HG02973 (cell line): ENCODE measurements around the gene CYFIP2.

Source experiments
- ATAC-seq: cut with Tn5 transposase; IDR thresholded peaks from one replicate; pipeline ENCODE4 v1.9.1; 2021; ENCODE audit warnings: moderate library complexity; ENCODE audit not compliant: unreplicated experiment

Gene CYFIP2

DNA sequence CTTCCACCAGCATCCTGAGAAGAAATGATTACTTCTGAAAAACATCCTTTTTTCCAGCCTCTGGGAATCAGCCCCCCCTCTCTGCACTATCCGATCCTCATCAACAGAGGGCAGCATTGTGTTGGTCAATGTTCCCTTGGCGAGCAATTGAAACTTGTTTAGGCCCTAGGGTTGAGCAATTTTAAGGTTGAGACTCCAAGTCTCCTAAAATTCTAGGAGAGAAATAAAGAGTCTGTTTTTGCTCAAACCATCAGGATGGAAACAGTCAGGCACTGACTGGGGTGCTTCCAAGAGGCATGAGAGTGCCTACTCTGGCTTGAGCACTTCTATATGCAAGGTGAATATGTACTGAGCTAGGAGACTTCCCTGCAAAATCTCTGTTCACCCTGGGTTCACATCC lies 12.4 kb upstream of the CYFIP2 start:
- peak; percentile 40 for ATAC-seq

DNA sequence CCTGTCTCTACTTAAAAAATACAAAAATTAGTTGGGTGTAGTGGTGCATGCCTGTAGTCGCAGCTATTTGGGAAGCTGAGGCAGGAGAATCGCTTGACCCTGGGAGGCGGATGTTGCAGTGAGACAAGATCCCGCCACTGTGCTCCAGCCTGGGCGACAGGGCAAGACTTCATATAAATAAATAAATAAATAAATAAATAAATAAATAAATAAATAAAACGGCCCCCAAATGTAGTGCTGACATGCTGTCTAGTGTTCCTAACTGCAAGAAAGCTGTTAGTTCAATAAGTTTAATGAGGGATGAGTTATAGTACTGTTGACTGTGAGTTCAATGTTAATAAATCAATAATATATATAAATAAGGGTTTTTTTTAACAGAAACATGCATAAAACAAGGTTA lies 7.5 kb upstream of the CYFIP2 start:
- ATAC-seq: no peak

DNA sequence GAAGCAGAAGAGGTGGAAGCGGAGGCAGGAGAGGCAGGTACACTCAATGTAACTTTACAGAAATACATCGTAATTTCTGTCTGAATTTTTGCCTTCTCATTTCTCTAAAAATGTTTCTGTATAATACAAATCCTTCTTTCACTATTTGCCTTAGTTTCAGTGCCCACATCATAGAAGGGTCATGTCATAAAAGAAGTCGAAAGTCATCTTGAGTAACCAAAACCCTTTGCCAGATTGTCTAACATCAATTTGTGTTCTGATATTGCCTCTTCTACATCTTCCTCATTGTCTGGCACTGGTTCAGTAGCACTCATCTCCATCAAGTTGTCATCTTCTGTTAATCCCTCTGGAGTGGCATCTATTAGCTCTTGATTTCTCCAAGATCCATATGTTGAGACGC lies 6.2 kb upstream of the CYFIP2 start:
- no peak for ATAC-seq

DNA sequence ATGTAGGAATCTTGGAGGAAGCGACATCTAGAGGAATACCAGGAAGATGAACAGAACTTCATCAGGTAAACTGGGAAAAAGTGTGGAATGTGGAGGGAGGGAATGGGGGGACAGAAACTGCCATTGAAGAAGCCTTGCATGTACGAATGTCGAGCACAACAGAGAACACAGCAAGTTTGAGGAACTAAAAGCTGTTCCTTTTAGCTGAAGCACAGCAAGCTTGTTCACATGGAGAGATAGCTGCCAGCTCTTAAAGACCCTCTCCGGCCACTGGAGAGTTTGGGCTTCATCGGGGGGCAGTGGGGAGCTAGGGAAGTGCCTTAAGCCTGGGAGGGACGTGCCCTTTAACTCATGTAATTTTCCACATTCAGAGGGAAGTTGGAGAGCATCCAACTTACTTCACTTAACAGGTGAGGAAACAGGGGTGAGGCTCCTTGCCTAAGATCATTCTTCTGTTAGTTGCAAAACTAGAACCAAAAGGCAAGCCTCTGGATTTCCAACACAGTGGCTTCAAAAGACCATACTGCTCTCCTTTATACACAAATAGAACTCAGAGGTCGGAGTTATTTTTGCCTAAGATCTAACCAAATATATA lies 2.3 kb upstream of the CYFIP2 start:
- ATAC-seq: no peak

DNA sequence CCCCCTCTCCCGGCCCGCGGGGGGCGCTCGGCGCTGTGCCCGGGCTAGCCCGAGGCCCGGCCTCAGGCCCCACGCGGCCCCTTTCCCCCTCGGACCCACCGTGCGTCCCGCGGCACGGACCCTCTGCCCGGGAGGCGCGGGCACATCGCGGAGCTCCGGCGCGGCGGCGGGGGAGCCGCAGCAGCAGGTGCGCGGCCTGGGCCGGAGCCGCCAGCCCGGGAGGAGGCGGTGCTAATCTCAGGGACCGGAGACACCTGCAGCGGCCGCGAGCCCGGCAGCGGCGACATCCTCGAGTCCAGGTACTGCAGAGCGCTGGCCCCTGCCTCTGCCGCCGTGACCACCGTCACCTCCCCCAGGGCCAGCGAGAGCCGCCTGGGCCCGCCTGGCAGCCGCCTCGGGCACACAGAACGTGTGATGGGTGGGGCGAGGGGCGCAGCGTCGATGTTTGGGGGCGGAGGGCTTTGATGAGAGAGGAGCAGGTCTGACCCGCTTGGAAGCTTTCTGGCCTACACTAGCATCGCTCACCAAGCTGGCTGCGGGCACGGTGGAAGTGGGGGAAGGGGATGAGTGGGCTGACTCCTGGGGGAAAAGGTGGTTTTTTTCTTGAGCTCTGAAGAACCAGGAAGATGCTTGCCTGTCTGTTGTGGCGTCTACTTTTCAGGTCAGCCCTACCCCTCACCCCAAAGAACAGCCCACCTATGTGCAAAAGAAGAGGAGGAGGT lies 524 bp downstream of the CYFIP2 start:
- ATAC-seq: peak; percentile 41

DNA sequence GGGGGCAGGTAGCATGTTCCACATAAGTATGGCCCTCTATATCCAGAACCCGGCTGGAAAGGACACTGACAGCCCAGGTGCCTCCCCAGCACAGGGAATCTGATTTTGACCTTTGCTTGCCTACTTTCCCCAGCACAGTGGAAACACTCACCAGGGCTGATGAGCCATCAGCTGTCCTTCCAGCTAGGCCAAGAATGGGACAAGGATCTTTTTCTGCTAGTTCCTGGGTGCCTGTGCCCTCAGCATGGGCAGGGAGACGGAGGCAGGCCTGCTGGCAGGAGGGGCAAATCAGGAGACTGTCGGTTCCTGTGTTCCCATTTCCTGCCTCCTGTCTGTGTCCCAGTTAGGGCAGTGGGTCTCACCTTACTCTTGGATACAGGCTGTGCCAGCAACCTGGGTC lies 1.1 kb downstream of the CYFIP2 start:
- no peak for ATAC-seq

DNA sequence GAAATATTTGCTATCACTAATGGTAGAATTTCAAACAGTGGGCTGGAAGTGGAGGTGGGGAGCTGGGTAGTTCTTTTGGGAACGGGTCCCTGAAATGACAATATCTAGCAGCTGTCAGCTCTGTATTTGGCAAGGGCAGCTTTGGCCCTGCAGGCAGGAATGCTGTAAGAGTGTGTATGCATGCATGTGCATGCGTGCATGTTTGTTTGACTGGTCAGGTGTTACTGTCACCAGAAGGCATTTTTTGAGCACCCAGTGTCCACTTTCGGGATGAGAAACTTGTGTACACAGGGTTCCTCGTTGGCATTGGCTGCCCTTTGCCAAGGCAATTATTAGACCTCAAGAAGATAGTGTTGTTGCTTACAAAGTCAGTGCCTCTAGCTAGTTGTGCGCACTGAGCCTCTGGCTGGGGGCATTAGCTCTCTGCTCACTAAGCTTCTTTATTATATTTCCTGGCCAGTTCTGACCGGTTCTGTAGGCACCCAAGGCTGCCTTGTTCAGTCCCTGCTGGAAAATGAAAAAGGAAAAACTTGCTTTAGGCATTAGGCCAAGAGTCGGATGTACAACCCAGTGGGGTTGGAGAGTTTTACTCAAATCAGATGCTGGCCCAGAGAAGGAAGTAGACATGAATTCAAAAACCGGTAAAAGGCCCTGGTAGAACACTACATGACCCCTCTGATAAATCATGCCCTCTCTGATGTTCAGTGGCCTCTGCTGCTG lies 2.0 kb downstream of the CYFIP2 start:
- ATAC-seq: no peak

DNA sequence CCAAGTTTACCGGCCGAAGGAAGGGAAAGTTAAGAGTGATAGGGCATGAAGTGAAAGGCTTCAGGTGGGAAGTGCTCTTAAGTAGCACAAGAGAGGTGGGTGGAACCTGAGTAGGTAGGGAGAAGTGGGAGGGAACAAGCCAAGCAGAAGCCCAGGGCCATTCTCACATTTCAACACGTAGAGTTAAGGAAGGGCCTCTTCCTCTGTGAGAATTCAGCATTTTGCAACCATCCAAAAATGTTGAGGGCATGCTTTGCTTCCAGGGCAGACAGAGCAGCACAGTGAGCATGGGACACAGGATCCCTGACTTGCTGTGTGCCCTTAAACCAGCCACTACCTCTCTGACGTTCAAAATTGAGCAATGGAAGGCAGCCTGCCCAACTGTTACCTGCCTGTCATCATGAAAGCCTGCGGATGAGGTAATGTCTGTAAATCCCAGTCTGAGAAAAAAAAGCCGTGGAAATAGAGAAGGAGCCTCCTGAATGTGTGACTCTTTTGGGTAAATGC lies 3.3 kb downstream of the CYFIP2 start:
- ATAC-seq: no peak

DNA sequence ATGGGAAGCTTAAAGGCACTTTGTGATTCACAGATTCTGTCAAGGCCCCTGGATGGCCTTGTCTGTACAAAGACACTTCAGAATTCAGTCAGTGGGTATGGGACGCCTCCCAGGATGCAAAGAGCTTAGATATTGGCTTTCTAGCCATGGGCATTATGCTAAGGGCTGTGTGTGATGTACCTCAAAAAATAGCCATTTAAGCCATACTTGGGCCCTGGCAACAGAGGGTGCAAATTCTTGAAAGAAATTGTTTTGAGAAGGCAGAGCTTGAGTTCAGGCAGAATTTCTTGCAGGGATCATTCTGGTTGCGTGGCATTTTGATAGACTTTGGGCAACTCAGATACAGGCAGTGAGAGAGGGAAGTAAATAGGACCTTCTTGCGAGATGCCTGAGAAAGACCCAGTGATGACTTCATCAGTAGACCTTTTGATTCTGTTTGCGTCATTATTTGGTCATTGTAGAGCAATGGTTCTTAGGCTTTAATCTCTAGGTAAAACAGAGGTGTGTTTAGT lies 3.9 kb downstream of the CYFIP2 start:
- ATAC-seq: no peak

DNA sequence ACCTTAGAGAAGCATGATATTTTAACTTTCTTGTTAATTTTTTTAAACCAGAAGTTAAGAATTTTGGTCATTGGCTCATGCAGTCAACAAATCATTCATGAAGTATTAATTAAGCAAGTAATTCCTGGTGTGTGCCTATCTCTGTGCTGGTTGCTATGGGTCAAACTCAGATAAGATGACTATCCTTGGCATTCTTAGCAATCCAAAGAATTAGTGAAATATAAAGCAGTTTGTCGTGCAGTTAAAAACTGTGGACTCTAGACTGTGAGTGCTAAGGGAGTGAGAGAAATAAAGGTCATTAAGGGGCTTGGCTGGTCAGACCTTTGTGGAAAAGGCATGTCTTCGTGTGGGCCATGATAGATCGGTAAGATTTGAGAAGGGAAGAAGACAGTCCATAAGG lies 4.8 kb downstream of the CYFIP2 start:
- no peak for ATAC-seq

DNA sequence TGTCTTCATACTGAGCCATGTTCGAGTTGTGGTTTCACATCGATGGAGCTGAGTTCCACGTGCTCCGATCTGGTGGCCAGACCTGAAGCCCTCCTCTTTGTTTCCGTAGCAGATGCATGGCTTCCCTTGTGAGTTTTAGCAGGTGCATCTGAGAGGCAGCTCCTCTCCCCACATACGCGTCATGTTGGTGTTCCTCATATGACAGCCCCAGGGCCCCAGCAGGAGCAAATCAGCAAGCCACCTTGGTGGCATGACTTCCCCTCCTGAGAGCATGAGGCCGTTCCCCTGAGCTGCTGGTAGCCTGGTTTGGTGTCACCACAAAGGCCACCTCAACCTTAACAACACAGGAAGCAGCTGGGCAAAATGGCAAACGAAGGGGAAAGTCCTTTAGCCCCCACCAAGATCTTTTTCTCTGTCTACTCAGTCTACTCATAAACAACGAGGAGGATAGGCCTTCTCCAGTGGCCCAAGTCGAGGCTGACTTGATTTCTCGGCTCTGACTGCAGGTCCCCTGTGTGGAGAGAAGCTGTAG lies 5.9 kb downstream of the CYFIP2 start:
- ATAC-seq: peak; percentile 85

DNA sequence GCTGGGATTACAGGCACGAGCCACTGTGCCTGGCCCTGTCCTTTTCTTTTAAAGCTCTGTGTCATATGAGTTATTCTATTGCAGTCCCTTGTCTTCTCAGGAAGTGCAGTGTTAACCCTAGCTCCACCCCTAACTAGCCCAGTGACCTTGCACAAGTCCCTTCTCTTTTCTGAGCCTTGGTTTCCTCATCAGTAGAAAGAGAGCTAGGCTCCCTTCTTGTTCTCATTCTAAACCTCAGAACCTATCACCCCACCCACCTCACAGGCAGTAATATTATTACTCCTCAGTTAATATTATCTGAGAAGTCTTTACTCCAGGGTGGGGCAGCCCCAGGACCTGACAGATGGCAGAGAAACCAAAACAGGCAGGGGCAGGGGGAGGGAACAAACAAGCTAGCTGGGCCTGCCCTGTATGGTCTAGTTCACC lies 7.2 kb downstream of the CYFIP2 start:
- peak; percentile 49 for ATAC-seq

DNA sequence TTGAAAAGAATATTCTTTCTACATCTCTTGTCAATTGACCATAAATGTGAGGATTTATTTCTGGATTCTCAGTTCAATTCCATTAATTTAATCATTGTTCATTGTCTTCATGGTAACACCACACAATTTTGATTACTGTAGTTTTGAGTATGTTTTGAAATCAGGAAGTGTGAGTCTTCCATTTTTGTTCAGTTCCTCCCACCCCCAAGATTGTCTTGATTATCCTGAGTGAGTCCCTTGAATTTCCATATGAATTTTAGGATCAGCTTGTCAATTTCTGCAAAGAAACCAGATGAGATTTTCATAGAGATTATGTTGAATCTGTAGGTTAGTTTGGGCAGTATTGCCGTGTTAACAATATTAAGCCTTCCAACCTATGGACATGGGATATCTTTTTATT lies 9.5 kb downstream of the CYFIP2 start:
- no peak for ATAC-seq

DNA sequence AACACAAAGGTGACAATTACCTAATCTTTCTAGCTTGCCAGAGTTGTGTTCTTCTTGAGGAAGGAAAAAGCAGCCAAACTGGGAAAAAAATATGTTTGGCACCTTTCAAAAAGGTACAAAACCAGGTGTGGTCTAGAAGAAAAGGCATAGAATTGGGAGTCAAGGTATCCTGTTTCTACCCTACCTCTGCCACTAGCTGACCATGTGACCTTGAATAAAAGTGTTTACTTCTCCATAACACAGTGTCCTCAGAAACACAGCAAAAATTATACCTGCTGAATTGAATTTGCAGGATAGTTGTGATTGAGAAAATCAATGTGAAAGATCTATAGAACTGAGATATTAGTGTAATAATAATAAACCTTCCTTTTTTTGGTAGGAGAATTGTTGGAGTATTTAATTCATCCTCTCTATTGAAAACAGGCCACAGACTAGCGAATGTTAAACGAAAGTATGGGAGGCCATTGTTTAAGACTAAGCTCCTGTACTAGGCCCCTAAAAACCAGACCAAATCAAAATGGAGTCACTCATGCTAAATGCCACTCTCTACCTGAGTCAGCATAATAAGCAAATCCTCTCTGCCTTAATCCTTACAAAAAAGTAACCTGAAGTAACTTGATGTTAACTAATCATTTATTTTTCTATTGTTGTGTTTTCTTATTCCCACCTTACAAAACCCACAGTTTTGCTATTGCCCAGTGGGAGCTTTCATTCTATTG lies 12.6 kb downstream of the CYFIP2 start:
- no peak for ATAC-seq

DNA sequence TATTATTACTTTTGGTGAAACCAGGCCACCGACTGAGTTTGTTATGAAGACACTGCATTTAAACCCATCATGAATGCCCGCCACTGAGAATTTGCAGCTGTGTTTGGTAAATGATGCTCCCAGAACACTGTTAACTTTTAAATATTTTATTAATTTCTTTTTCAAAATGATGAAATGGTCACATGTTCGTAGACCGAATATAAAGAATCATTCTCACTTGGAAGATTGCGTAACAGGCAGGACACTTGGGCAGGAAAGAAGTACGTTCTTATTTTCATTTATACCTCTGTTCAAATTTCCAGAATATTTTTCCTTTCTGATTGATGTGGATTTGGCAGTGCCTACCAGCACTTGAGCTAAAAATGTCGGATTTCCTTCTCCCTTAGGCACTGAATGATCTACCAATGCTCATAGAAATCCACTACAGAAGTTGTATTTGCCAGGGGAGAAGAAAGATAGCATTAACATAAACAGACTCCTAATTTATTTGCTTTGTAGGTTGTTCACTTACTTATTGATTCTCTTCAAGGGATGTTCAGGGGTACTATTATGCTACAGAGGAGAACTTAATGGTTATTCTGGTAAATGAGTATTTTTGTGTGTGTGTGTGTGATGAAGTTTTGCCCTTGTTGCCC lies 13.8 kb downstream of the CYFIP2 start:
- ATAC-seq: no peak

DNA sequence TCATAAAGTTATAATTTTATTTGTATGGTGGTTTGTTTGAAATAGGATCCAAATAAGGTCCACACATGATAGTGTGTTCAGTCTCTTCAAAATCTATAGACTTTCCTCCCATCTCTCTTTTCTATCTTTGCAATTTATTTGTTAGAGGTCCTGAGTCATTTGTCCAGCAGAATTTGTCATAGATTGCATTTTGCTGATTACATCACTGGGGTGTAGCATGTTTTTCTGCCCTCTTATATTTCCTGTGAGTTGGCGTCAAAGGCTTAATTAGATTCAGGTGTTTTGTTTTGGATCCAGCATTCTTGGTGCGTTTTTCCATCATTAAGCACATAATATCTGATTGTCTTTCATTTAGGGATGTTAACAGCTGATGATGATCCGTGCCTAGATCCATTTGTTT lies 15.0 kb downstream of the CYFIP2 start:
- no peak for ATAC-seq

DNA sequence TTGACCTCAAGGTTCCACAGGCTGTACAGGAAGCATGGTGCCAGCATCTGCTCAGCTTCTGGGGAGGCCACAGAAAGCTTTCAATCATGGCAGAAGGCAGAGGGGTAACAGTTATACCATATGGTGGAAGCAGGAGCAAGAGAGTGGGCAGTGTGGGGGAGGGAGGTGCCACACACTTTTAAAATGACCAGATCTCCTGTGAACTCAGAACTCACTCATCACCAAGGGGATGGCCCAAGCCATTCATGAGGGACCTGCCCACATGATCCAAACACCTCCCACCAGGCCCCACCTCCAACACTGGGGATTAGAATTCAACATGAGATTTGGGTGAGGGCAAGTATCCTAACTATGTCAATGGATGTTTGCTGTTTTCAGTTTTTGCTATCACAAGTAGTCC lies 16.2 kb downstream of the CYFIP2 start:
- ATAC-seq: no peak

DNA sequence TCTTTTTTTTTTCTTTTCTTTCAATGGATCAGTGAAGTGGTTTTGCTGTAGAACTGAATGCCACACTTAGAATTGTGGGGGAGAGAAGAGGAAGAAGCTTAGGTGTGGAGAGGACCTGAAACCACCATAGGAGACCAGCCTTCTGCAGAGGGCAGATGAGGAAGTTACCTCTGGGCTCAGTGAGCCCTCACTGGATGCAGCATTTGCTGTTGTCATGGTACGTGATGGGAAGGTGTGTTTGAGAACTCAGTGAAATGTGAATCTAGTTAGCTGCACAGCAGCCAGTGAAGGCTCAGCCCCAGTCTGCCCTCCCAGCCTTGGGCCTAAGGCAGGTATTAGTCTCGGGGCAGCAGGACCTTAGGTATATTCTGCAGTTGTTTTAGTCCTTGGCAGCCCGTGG lies 17.5 kb downstream of the CYFIP2 start:
- ATAC-seq: peak; percentile 97

DNA sequence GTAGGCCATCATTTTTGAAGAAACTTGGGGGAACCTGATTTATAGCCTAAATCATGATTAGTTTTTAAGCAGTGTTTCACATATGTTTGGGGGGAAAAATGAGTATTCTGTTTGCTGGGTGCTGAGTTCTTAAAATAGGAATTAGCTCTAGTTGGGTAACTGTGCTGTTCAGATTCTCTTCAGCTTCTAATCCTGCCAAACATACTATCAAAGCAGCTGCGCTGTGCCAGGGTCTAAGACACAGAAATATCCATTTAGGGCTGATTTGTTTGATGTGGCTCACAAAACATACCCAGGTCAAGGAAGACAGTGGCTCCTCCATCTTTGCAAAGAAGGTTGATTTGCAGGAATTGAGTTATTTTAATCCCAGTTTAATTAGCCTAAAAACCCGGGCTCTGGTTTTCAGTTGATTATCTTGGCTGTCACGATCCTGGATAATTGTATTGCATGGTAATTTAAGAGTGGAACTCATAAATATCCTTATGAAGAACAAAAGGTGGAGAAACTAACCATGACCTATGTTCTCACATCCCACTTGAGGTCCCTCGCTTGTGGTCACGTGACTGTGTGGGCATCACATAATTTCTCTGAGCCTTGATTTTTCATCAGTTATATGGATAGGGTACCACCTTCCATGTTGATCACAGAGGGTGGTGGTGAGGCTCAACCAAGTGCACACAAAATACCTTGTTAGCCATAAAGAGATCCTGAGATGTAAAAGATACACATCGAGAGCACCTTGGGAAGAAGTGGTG lies 18.7 kb downstream of the CYFIP2 start:
- ATAC-seq: no peak
